GM18520 (cell line): ENCODE measurements around the gene NR2C2.

Experiments
- ATAC-seq: cut with Tn5 transposase; IDR thresholded peaks from one replicate; pipeline ENCODE4 v1.9.1; 2021; ENCODE audit not compliant: unreplicated experiment

Gene NR2C2

GRCh38 chr3:15060029-15060428, 112.6 kb downstream of the NR2C2 start:
- ATAC-seq = no peak

GRCh38 chr3:15063238-15063637, 115.9 kb downstream of the NR2C2 start:
- ATAC-seq = no peak

GRCh38 chr3:15063656-15064286, 116.4 kb downstream of the NR2C2 start:
- no peak for ATAC-seq

GRCh38 chr3:15064299-15064834, 117.0 kb downstream of the NR2C2 start:
- ATAC-seq = peak; percentile 4

DNA sequence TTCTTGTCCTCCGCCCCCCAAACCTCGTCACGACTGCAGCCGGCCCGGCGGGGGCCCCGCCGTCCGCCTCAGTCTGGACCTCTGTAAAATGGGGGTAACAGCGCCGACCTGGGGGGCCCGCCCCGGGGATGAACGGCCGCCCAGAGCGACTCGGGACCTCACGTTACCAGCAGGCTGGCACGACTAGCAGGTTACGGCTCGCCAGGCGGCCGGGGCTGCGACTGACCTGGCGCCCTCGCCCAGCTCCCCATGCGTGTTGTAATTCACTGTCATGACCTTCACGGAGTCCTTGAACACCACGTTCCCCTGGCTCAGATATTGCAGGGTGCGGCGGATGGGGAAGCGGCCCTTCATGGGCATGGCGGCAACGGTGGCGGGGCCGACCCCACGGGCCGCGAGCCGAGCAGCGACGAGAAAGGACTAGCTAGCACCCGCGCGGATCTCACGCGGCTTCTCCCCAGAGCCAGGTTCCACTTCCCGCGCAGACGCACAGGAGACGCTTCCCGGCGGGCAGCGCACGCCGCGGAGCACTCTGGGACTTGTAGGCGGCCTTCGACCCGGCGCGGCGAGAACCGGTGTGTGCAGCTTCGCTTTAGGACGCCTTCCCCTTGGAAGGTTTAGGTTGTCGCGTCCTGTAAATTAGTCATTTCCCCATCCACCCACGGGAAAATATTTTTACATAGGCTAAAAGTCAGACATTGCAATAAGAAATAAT, 117.6 kb downstream of the NR2C2 start, which contains the start of gene MRPS25:
Gene MRPS25 (minus strand): TSS at position 481 of the 715 bp plus-strand sequence. CDS start 121 bp downstream, at position 360.
- ATAC-seq = peak; percentile 92

- ATAC-seq = no peak
Measured at GRCh38 chr3:15065550-15066007, 118.2 kb downstream of the NR2C2 start.

- no peak for ATAC-seq
Measured at GRCh38 chr3:15066467-15066866, 119.1 kb downstream of the NR2C2 start.

DNA sequence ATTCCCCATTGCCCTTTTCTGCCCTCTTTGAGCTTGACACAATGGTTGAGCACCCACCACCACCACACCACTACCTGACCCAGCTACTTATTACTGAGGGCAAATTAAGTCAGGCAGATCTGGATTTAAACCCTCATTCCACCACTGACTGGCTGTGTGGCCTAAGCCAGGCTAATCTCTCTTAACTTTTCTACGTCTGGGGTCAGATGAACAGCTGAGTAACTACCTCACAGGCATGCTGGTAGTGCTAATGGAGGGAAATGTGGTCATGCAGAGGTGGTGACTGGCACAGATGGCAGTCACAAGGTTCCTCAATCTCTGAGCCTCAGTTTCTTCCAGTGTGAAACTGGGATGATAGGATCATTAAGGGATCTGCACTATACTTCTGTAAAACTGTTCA, 122.1 kb downstream of the NR2C2 start:
- ATAC-seq = no peak

- no peak for ATAC-seq
Measured at GRCh38 chr3:15071699-15072098, 124.3 kb downstream of the NR2C2 start.

DNA sequence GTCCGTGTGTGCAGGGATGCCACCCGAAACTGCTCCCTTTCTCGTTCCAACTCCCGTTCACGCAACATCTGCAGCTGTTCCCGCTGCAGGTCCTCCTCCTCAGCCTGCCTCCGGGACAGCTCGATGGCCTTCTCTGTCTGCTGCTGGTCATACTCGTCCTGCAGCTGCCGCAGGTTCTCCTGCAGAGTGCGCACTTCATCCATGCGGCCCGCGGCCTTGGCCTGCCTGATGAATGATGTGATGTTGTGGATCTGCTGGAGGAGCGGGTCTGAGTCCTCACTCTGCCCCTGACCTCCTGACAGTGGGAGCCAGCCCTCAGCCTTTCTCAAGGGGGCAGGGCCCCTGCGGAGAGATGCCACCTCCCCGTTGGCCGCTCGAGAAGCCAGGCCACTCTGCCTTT, 127.1 kb downstream of the NR2C2 start:
- no peak for ATAC-seq

- no peak for ATAC-seq
Measured at GRCh38 chr3:15079091-15079490, 131.7 kb downstream of the NR2C2 start.

- ATAC-seq = no peak
Measured at GRCh38 chr3:15081960-15082664, 134.7 kb downstream of the NR2C2 start.

DNA sequence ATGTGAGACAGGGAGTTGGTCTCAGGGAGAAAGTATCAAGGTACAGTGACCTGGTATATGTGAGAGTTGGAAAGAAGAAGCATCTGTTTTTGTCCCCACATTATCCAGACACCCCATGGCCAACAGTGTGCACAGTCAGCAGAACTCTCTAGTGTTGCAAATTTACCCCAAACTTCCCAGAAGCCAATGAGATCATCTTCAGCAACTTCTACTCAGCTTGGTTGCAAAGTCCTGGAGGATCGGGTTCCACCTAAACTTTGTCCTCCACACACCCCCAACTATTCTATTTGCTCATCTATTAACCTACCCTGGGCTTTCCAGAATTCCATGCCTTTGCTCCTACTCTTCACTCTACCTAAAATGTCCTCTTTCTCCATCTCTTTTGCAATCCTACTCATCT, 135.9 kb downstream of the NR2C2 start:
- ATAC-seq = no peak

- no peak for ATAC-seq
Measured at GRCh38 chr3:15086263-15086662, 138.9 kb downstream of the NR2C2 start.

GRCh38 chr3:15086699-15087098, 139.3 kb downstream of the NR2C2 start:
- no peak for ATAC-seq

GRCh38 chr3:15089201-15089600, 141.8 kb downstream of the NR2C2 start:
- no peak for ATAC-seq

GRCh38 chr3:15091575-15091974, 144.2 kb downstream of the NR2C2 start:
- no peak for ATAC-seq

DNA sequence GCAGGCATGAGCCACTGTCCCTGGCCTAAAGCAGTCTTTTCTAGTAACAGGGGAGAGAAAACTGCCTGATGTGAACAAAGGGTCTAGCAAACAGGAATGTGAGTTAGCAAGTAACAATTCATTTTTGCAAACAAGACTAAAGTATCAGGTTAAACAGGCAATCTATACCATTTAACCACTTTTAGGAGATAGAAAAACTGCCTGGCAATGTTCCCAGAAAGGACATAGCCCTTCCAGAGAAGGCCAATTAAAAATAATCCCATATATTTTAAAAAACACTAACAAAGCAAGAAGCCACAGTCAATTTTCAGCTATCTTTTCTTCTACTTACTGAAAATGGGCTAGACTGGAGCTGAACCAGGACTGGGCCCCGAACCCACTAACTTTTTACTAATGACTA, 145.3 kb downstream of the NR2C2 start:
- ATAC-seq = no peak

GRCh38 chr3:15094187-15094875, 146.9 kb downstream of the NR2C2 start:
- no peak for ATAC-seq

DNA sequence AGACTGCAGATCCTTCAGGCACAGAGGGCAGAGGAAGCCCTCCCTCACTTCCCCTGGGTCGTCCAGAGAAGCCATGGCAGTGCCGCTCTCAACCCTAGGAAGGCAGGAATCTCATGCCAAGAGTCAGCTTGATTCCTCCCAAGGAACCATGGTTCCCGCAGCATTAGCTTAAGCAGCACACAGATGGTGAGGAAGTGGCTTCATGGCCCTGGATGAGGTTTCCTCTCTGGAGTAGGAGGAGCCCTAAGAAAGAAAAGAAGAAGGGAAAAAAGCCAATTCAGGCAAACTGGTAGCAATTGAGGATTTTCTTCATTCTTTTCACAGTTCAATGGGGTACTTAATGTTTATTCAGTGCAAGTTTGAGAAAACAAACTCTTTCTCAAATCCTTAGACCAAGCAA, 148.7 kb downstream of the NR2C2 start:
- no peak for ATAC-seq

DNA sequence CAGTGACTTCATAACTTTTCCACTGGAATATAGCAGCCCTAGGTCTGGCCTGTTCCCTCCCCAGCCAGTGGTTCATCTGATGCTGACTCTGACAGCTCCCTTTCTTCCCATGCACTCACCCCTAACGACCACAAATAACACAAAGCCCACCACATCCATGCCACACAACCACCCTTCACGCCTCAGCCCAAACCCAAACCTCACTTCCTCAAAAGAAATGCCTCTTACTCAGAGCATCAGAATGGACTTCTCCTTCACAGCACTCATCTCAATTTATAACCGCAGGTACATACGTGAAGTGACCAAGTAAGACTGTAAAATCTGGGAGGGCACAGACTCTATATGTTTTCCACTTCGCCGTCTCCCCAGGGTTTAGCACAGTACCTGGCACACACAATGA, 150.5 kb downstream of the NR2C2 start:
- ATAC-seq = no peak
